HepG2 (cell line): Measurements from ENCODE around the gene JAGN1. TPM values are rescaled to one million over a fixed set of nuclear protein-coding genes. Genes with fewer than 3 reads are reported as not detected.

Source experiments
- AHDC1 ChIP-seq: sonication (generic); formaldehyde crosslinking; IDR thresholded peaks from 2 replicates; pipeline ENCODE4 v1.5.1; 2020; ENCODE audit warnings: mild to moderate bottlenecking, missing genetic modification reagents, borderline replicate concordance
- ARID3A ChIP-seq: IDR thresholded peaks from 2 replicates; pipeline ENCODE4 v1.6.1; 2012; ENCODE audit warnings: low read depth, low read length, improper control_type of control experiment
- ARNT ChIP-seq: fragments of 450-650 bp; IDR thresholded peaks from 2 replicates; pipeline ENCODE4 v1.6.1; 2017
- FOXA1 ChIP-seq, 2 experiments: fragments of 450-650 bp in 1 of 2; sonication (generic) in 1 of 2; formaldehyde crosslinking in 1 of 2; IDR thresholded peaks; 2 replicates each; pipeline versions ENCODE4 v1.4.0 to v1.6.1; 2016 to 2020; ENCODE audit warnings: missing genetic modification reagents in 1 of 2
- FUBP1 ChIP-seq: sonication (generic); formaldehyde crosslinking; IDR thresholded peaks from 2 replicates; pipeline ENCODE4 v1.5.1; 2020; ENCODE audit warnings: missing genetic modification reagents, mild to moderate bottlenecking, borderline replicate concordance
- GABPB1 ChIP-seq: IDR thresholded peaks from 2 replicates; pipeline ENCODE4 v1.6.1; 2016; ENCODE audit warnings: mild to moderate bottlenecking, missing genetic modification reagents, moderate library complexity, missing compliant biosample characterization
- GATA4 ChIP-seq: sonication (generic); IDR thresholded peaks from 2 replicates; pipeline ENCODE4 v1.6.1; 2016; ENCODE audit warnings: antibody characterized with exemption, low read depth, borderline replicate concordance
- GATAD1 ChIP-seq: IDR thresholded peaks from 2 replicates; pipeline ENCODE4 v1.6.1; 2016; ENCODE audit warnings: missing genetic modification reagents, missing compliant biosample characterization
- HMG20A ChIP-seq: IDR thresholded peaks from 2 replicates; pipeline ENCODE4 v1.6.1; 2016; ENCODE audit warnings: borderline replicate concordance
- MNT ChIP-seq: fragments of 450-650 bp; IDR thresholded peaks from 2 replicates; pipeline ENCODE4 v1.6.1; 2016
- SRSF4 ChIP-seq: fragments of 200-400 bp; formaldehyde crosslinking; IDR thresholded peaks from one replicate; pipeline ENCODE4 v1.6.1; 2018; ENCODE audit warnings: mild to moderate bottlenecking, low read depth, low read length, moderate library complexity; ENCODE audit not compliant: poor library complexity, severe bottlenecking
- TBX2 ChIP-seq: sonication (generic); formaldehyde crosslinking; IDR thresholded peaks from 2 replicates; pipeline ENCODE4 v1.5.0; 2020; ENCODE audit warnings: missing genetic modification reagents, mild to moderate bottlenecking, borderline replicate concordance
- ZFP41 ChIP-seq: sonication (generic); formaldehyde crosslinking; IDR thresholded peaks from 2 replicates; pipeline ENCODE4 v1.4.0; 2020; ENCODE audit warnings: mild to moderate bottlenecking, missing genetic modification reagents, borderline replicate concordance
- ZFX ChIP-seq: sonication (generic); formaldehyde crosslinking; IDR thresholded peaks from 2 replicates; pipeline ENCODE4 v1.4.0; 2020; ENCODE audit warnings: mild to moderate bottlenecking, low read depth, missing genetic modification reagents, moderate library complexity
- ZNF296 ChIP-seq: sonication (generic); formaldehyde crosslinking; conservative IDR thresholded peaks from 2 replicates; pipeline ENCODE4 v1.5.0; 2020; ENCODE audit warnings: mild to moderate bottlenecking, missing genetic modification reagents
- ZNF557 ChIP-seq: sonication (generic); formaldehyde crosslinking; IDR thresholded peaks from 2 replicates; pipeline ENCODE4 v1.4.0; 2020; ENCODE audit warnings: missing genetic modification reagents
- ZNF777 ChIP-seq: sonication (generic); formaldehyde crosslinking; IDR thresholded peaks from 2 replicates; pipeline ENCODE4 v1.4.0; 2020; ENCODE audit warnings: missing genetic modification reagents
- polyA plus RNA-seq, 8 experiments: library from polyadenylated mRNA; depleted of rRNA in 3 of 8; stranded (reverse) in 7 of 8; unstranded in 1 of 8; fragments of >200 nt; fragmentation: Illumina TruSeq in 4 of 8; extraction: Trizol in 4 of 8; gene quantifications; 2 replicates each; pipeline versions ENCODE4 v1.2.1 to v1.2.3, GENCODE V29; 2011 to 2016; ENCODE audit warnings: low read depth in 4 of 8, missing spikeins in 1 of 8, mixed read lengths in 1 of 8; ENCODE audit not compliant: insufficient read depth in 1 of 8
- total RNA-seq, 5 experiments: library from RNA; depleted of rRNA; stranded (reverse); fragments of >200 nt; fragmentation: Illumina TruSeq; extraction: Trizol; gene quantifications; 2 replicates each; pipeline ENCODE4 v1.2.3, GENCODE V29; 2016; ENCODE audit warnings: low read depth in 1 of 5

The JAGN1 gene
- total and polyA plus RNA-seq, 2 of the 13 experiments (the other 11 are each of a cell fraction or from before 2014, with no cell fraction given) = 49.9 to 50.9 TPM

GRCh38 chr3:9897408-9898372, 7.3 kb downstream of the JAGN1 start (continued):
- TF ChIP-seq ZFX (CRISPR knock-in tag) (peak; percentile 89), TBX2 (CRISPR knock-in tag) (peak; percentile 58; the same call in 1 of the 2 replicates), HMG20A (CRISPR knock-in tag) (peak; percentile 50; the same call in 1 of the 2 replicates), AHDC1 (CRISPR knock-in tag) (0 out of 2 replicates have a peak, but pooled peaks have one; percentile 25), GATAD1 (CRISPR knock-in tag) (peak; percentile 54; the same call in 1 of the 2 replicates), ZNF777 (0 out of 2 replicates have a peak, but pooled peaks have one; percentile 33), ARNT (no peak), FOXA1 (IDR thresholded peaks at IDR 0.05) (no peak), FOXA1 (CRISPR knock-in tag; IDR thresholded peaks at IDR 0.05) (peak; percentile 91), ZNF557 (CRISPR knock-in tag) (0 out of 2 replicates have a peak, but pooled peaks have one; percentile 21), ZNF296 (CRISPR knock-in tag) (no peak), MNT (peak; percentile 36; the same call in 1 of the 2 replicates), ZFP41 (no peak), GATA4 (no peak), SRSF4 (no peak), FUBP1 (CRISPR knock-in tag) (no peak), GABPB1 (peak; percentile 31; the same call in 1 of the 2 replicates), ARID3A (peak; percentile 43; the same call in 1 of the 2 replicates)
